ENCODE measurements around the gene GRK5.

GRCh38 chr10:119279441-119279840, 72.1 kb downstream of the GRK5 start:
- TF ChIP-seq CTCF (IDR thresholded peaks at IDR 0.05; ENCODE audit: low read depth, low read length, poor library complexity, severe bottlenecking) (no peak), EZH2phosphoT487 (IDR thresholded peaks at IDR 0.05; ENCODE audit: borderline replicate concordance, low read length) (no peak)
